Upper lobe of left lung (tissue), 6 donors: ENCODE data around the gene CNTNAP2. TPM values are rescaled to one million over a fixed set of nuclear protein-coding genes. Genes with fewer than 3 reads are reported as not detected.

Experiments
- ATAC-seq, 2 donors: fragments of 200-7000 bp; cut with Tn5 transposase; one replicate each; pipeline ENCODE4 v1.9.1; 2022; ENCODE audit warnings: mild to moderate bottlenecking in 2 of 2, moderate library complexity in 2 of 2; ENCODE audit not compliant: low FRiP score in 2 of 2
- DNase-seq, 2 donors: peaks; one replicate each; pipeline ENCODE4 v3.0.0-alpha.2; 2019 to 2020
- H3K27ac ChIP-seq, 4 donors: fragments of 200-600 bp; sonication (generic); one replicate each; pipeline ENCODE4 v1.5.1; 2016 to 2019
- H3K27me3 ChIP-seq, 4 donors: fragments of 200-600 bp; sonication (generic); one replicate each; pipeline ENCODE4 v1.5.1; 2017 to 2019
- H3K36me3 ChIP-seq, 4 donors: fragments of 200-600 bp; sonication (generic); one replicate each; pipeline ENCODE4 v1.5.1; 2016 to 2019
- H3K4me1 ChIP-seq, 4 donors: fragments of 200-600 bp; sonication (generic); one replicate each; pipeline ENCODE4 v1.5.1; 2018 to 2019
- H3K4me3 ChIP-seq, 4 donors: fragments of 200-600 bp; sonication (generic); one replicate each; pipeline ENCODE4 v1.5.1; 2017 to 2019; ENCODE audit warnings: mild to moderate bottlenecking in 2 of 4, moderate library complexity in 1 of 4
- H3K9me3 ChIP-seq, 4 donors: fragments of 200-600 bp; sonication (generic); one replicate each; pipeline ENCODE4 v1.5.1; 2018 to 2019
- CTCF ChIP-seq, 6 experiments: fragments of 450-650 bp in 4 of 6; fragments of 200-600 bp in 2 of 6; sonication (generic) in 2 of 6; IDR thresholded peaks; one replicate each; pipeline ENCODE4 v1.5.1; 2016 to 2019; ENCODE audit warnings: antibody characterized with exemption in 6 of 6
- EP300 ChIP-seq, 4 donors: sonication (generic); formaldehyde crosslinking; IDR thresholded peaks; one replicate each; pipeline ENCODE4 v1.5.1; 2017; ENCODE audit warnings: antibody characterized with exemption in 4 of 4, control low read depth in 2 of 4
- POLR2A ChIP-seq, 4 donors: fragments of 450-650 bp; IDR thresholded peaks; one replicate each; pipeline ENCODE4 v1.5.1; 2016 to 2017; ENCODE audit warnings: antibody characterized with exemption in 4 of 4, mild to moderate bottlenecking in 2 of 4
- POLR2AphosphoS5 ChIP-seq, 2 donors: sonication (generic); formaldehyde crosslinking; IDR thresholded peaks; one replicate each; pipeline ENCODE4 v1.5.1; 2017; ENCODE audit warnings: antibody characterized with exemption in 2 of 2
- WGBS, 2 donors: methylation state at CpG; one replicate each; pipeline ENCODE4 v1.1.5; 2017 to 2018; 5-methylcytosine and 5-hydroxymethylcytosine counted together
- small RNA-seq, 4 donors: library from RNA; depleted of rRNA; stranded (forward); fragments of <200 nt; gene quantifications; one replicate each; pipeline ENCODE3, GENCODE V24; 2016
- total RNA-seq, 6 donors: library from RNA; depleted of rRNA in 4 of 6; stranded (reverse); fragments of >200 nt in 4 of 6; gene quantifications; one replicate each; pipeline versions ENCODE4 v1.1.0 to v1.2.1, GENCODE V29; 2016 to 2021
- donor health status: DM: no; HTN: no; CAD: no; lungs with moderate emphysema.
- donor health status: DM: no; HTN: yes; CAD: no; lungs with severe emphysema.

Gene CNTNAP2
- total RNA-seq, 6 donors from 2014 or later = 0.06 to 1.0 (median 0.37) TPM

- DNase-seq (no peak), ATAC-seq (no peak)
- H3K4me1 ChIP-seq = no peaks in the 10 kb centered on the region
- no peak overlapping the region for H3K4me3 ChIP-seq
- H3K9me3 ChIP-seq = no peaks in the 10 kb centered on the region
- no peaks in the 10 kb centered on the region for H3K36me3 ChIP-seq
- 90 to 92% methylated on average over 7 of the region's 7 CpGs for WGBS, 2 donors
- no peak for TF ChIP-seq CTCF (IDR thresholded peaks at IDR 0.05)
- TF ChIP-seq POLR2AphosphoS5 (IDR thresholded peaks at IDR 0.05) = no peak
- no peak for TF ChIP-seq EP300 (IDR thresholded peaks at IDR 0.05)
- TF ChIP-seq POLR2A (IDR thresholded peaks at IDR 0.05) = no peak
- H3K27me3 ChIP-seq = no peaks in the 10 kb centered on the region
- no peak overlapping the region for H3K27ac ChIP-seq
These were observed 2352.1 kb downstream of the CNTNAP2 start for GRCh38 chr7:148468700-148469098.

Small RNA genes within 50 kb of the gene (small RNA-seq; reads per million reads assigned to genes)
- gene AC005518.2 = 0 reads per million in 4 donors
- gene MIR548F4 = 0 reads per million in 4 donors
- 0 reads per million in 4 donors for gene RANP2
- gene RF00012 = 0 reads per million in 4 donors
- 0 reads per million in 4 donors for gene RF00019
- 0 reads per million in 4 donors for gene RF02271
- gene RN7SL456P = 0 reads per million in 4 donors
- 0 reads per million in 4 donors for gene RN7SL72P
- 0 reads per million in 4 donors for gene RNA5SP249
- gene RNU6-1184P = 0 reads per million in 4 donors
